SK-N-SH treated with all-trans-retinoic acid at 6 μM for 48 hours (cell line): ENCODE measurements around the gene KLHL17.
A peak's percentile ranks its signal among the peaks of the same experiment; 100 is the strongest.

Experiments
- ATAC-seq: fragments of 200-7000 bp; cut with Tn5 transposase; 3 replicates; pipeline ENCODE4 v1.9.1; 2020; ENCODE audit warnings: mild to moderate bottlenecking, moderate library complexity
- ARNTL ChIP-seq: fragments of 450-650 bp; formaldehyde crosslinking; IDR thresholded peaks from 2 replicates; pipeline ENCODE4 v1.5.0; 2020; ENCODE audit warnings: low read depth, mild to moderate bottlenecking, moderate library complexity, borderline replicate concordance
- CREB5 ChIP-seq: fragments of 250-450 bp; sonication (Bioruptor Pico); IDR thresholded peaks from 2 replicates; pipeline ENCODE4 v1.5.1; 2020; ENCODE audit warnings: low read depth, mild to moderate bottlenecking, moderate library complexity
- ESRRG ChIP-seq: fragments of 250-450 bp; sonication (Bioruptor Pico); IDR thresholded peaks from 2 replicates; pipeline ENCODE4 v1.6.1; 2021; ENCODE audit warnings: mild to moderate bottlenecking
- ISL1 ChIP-seq: fragments of 250-450 bp; sonication (Bioruptor Pico); IDR thresholded peaks from 2 replicates; pipeline ENCODE4 v2.1.2; 2022; ENCODE audit warnings: mild to moderate bottlenecking, moderate library complexity
- OSR1 ChIP-seq: fragments of 250-450 bp; sonication (Bioruptor Pico); IDR thresholded peaks from 2 replicates; pipeline ENCODE4 v1.8.0; 2022; ENCODE audit warnings: moderate library complexity, mild to moderate bottlenecking, inconsistent platforms
- POU6F1 ChIP-seq: fragments of 250-450 bp; sonication (Bioruptor Pico); IDR thresholded peaks from 2 replicates; pipeline ENCODE4 v1.8.0; 2021; ENCODE audit warnings: low read depth, mild to moderate bottlenecking, moderate library complexity, borderline replicate concordance
- PPARA ChIP-seq: fragments of 250-450 bp; sonication (Bioruptor Pico); IDR thresholded peaks from 2 replicates; pipeline ENCODE4 v1.5.0; 2020; ENCODE audit warnings: mild to moderate bottlenecking, borderline replicate concordance
- RARB ChIP-seq: fragments of 250-450 bp; sonication (Bioruptor Pico); IDR thresholded peaks from 2 replicates; pipeline ENCODE4 v1.8.0; 2021; ENCODE audit warnings: mild to moderate bottlenecking, moderate library complexity
- SNAI2 ChIP-seq: fragments of 250-450 bp; sonication (Bioruptor Pico); IDR thresholded peaks from 2 replicates; pipeline ENCODE4 v1.5.0; 2020; ENCODE audit warnings: mild to moderate bottlenecking, moderate library complexity
- TCF4 ChIP-seq: fragments of 250-450 bp; sonication (Bioruptor Pico); IDR thresholded peaks from 2 replicates; pipeline ENCODE4 v1.8.0; 2021; ENCODE audit warnings: mild to moderate bottlenecking, moderate library complexity, borderline replicate concordance
- TOX ChIP-seq: fragments of 250-450 bp; sonication (Bioruptor Pico); IDR thresholded peaks from 2 replicates; pipeline ENCODE4 v1.8.0; 2021; ENCODE audit warnings: mild to moderate bottlenecking, moderate library complexity, borderline replicate concordance
- TSHZ2 ChIP-seq: fragments of 250-450 bp; sonication (Bioruptor Pico); IDR thresholded peaks from 2 replicates; pipeline ENCODE4 v1.5.0; 2020; ENCODE audit warnings: mild to moderate bottlenecking, moderate library complexity
- ZC3H10 ChIP-seq: fragments of 250-450 bp; sonication (Bioruptor Pico); IDR thresholded peaks from 2 replicates; pipeline ENCODE4 v1.5.1; 2021; ENCODE audit warnings: mild to moderate bottlenecking, moderate library complexity
- ZFP3 ChIP-seq: fragments of 250-450 bp; sonication (Bioruptor Pico); IDR thresholded peaks from 2 replicates; pipeline ENCODE4 v1.5.0; 2020; ENCODE audit warnings: mild to moderate bottlenecking, moderate library complexity
- ZNF565 ChIP-seq: fragments of 450-650 bp; formaldehyde crosslinking; conservative IDR thresholded peaks from 2 replicates; pipeline ENCODE4 v1.5.0; 2020; ENCODE audit warnings: low read depth, mild to moderate bottlenecking, moderate library complexity
- ZNF70 ChIP-seq: fragments of 450-650 bp; formaldehyde crosslinking; IDR thresholded peaks from 2 replicates; pipeline ENCODE4 v1.5.0; 2020; ENCODE audit warnings: mild to moderate bottlenecking, moderate library complexity
- ZNF8 ChIP-seq: fragments of 450-650 bp; formaldehyde crosslinking; IDR thresholded peaks from 2 replicates; pipeline ENCODE4 v1.5.0; 2020; ENCODE audit warnings: mild to moderate bottlenecking, moderate library complexity
- TF ChIP-seq, protein P1 (sequence below): fragments of 250-450 bp; sonication (Bioruptor Pico); IDR thresholded peaks from 2 replicates; pipeline ENCODE4 v1.5.1; 2021; ENCODE audit warnings: mild to moderate bottlenecking, moderate library complexity
- TF ChIP-seq, protein P2 (sequence below): fragments of 250-450 bp; sonication (Bioruptor Pico); IDR thresholded peaks from 2 replicates; pipeline ENCODE4 v1.8.0; 2020; ENCODE audit warnings: mild to moderate bottlenecking, moderate library complexity, borderline replicate concordance

The KLHL17 gene

GRCh38 chr1:950881-951280 lies 9.5 kb upstream of the KLHL17 start (continued):
- TF ChIP-seq, protein P1, sequence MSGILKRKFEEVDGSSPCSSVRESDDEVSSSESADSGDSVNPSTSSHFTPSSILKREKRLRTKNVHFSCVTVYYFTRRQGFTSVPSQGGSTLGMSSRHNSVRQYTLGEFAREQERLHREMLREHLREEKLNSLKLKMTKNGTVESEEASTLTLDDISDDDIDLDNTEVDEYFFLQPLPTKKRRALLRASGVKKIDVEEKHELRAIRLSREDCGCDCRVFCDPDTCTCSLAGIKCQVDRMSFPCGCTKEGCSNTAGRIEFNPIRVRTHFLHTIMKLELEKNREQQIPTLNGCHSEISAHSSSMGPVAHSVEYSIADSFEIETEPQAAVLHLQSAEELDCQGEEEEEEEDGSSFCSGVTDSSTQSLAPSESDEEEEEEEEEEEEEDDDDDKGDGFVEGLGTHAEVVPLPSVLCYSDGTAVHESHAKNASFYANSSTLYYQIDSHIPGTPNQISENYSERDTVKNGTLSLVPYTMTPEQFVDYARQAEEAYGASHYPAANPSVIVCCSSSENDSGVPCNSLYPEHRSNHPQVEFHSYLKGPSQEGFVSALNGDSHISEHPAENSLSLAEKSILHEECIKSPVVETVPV (CRISPR knock-in tag) = no peak

GRCh38 chr1:951364-951763 lies 9.0 kb upstream of the KLHL17 start:
- no peak for TF ChIP-seq PPARA (CRISPR knock-in tag)
- ATAC-seq = peak; percentile 50; the same call in 2 of the 3 replicates

DNA sequence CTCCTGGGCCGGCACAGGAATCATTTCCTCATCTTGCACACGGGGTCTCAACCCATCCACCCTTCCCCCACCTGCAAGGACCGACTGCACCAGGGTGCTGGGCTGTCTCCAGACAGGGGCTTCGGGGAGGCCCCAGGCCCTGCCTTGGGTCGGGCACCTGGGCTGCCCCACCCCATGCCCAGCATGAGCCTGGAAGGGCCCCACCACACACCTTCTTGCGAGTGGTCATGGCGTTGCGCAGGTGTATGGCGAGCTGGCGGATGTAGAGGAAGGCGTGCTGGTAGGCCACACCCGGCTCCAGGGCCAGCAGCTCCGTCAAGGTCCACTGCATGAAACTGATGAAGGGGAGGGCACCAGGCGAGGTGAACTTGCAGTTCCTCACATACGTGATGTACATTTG lies 8.2 kb upstream of the KLHL17 start:
- no peak for ATAC-seq

DNA sequence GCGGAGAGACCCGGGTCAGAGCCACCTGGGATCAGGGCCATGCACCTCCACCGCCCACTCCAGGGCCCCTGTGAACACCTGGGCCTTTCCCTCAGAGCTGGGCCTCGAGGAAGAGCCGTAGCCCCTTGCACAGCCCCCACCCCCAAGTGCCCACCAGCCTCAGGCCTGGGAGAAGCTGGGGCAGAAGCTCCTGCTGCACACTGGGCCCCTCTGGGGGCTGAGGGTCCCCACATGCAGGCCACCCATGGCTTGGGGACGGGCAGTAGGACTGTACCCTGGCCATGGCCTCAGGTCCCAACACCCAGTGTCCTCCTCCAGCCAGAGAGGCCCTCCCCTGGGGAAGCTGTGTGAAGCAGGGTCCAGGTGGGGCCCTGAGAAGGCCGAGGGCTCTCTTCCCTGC lies 7.8 kb upstream of the KLHL17 start:
- TF ChIP-seq ARNTL (CRISPR knock-in tag) = no peak
- TF ChIP-seq ZNF70 (CRISPR knock-in tag) = no peak
- TF ChIP-seq ESRRG (CRISPR knock-in tag) = no peak
- no peak for TF ChIP-seq SNAI2 (CRISPR knock-in tag)
- no peak for TF ChIP-seq ZC3H10 (CRISPR knock-in tag)
- TF ChIP-seq ZFP3 = no peak
- TF ChIP-seq ZNF565 (CRISPR knock-in tag) = no peak
- TF ChIP-seq RARB = no peak
- TF ChIP-seq OSR1 = no peak
- TF ChIP-seq POU6F1 (CRISPR knock-in tag) = no peak
- no peak for ATAC-seq

More for the DNA sequence above, 8.2 kb upstream of the KLHL17 start:
- TF ChIP-seq POU6F1 (CRISPR knock-in tag) (no peak), TSHZ2 (CRISPR knock-in tag) (no peak), RARB (no peak), CREB5 (CRISPR knock-in tag) (no peak), OSR1 (no peak), TCF4 (CRISPR knock-in tag) (no peak)

DNA sequence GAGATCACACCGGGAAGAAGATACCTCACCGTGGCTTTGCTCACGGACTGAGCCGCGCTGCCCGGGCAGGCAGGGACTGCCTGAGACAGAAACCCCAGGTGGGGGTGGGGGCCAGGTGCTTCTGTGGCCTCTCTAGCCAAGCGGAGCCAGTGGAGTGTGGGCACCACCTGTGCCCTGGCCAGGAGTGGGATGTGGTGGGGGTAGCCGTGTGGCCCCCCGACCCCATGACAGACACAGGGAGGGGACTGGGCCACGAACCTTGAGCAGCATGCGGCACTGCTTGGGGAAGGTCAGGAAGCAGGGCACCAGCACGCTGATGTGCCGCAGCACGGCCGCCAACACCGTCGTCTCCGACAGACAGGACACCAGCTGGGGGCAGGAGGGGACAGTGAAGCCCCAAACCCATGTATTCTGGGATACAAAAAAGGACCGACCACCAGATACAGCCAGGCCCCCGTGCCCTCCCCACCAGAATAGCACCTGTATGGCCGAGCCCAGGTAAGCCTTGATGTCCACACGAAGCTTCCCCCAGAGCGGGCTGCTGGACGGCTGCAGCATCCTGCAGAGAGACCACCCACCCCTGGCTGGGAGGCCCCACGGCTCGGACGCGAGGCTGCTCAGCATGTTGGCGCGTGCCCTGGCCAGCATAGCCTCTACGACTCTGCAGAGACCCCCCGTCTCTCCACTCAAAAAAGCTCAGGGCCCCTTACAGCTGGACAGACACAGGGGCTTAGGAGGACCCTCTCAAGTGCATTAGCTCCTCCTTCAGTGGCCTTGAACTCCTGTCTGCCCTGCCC lies 6.7 kb upstream of the KLHL17 start:
- no peak for ATAC-seq
- TF ChIP-seq TSHZ2 (CRISPR knock-in tag) = no peak
- no peak for TF ChIP-seq ZNF565 (CRISPR knock-in tag)
- TF ChIP-seq PPARA (CRISPR knock-in tag) = no peak
- no peak for TF ChIP-seq ISL1
- TF ChIP-seq, protein P2, sequence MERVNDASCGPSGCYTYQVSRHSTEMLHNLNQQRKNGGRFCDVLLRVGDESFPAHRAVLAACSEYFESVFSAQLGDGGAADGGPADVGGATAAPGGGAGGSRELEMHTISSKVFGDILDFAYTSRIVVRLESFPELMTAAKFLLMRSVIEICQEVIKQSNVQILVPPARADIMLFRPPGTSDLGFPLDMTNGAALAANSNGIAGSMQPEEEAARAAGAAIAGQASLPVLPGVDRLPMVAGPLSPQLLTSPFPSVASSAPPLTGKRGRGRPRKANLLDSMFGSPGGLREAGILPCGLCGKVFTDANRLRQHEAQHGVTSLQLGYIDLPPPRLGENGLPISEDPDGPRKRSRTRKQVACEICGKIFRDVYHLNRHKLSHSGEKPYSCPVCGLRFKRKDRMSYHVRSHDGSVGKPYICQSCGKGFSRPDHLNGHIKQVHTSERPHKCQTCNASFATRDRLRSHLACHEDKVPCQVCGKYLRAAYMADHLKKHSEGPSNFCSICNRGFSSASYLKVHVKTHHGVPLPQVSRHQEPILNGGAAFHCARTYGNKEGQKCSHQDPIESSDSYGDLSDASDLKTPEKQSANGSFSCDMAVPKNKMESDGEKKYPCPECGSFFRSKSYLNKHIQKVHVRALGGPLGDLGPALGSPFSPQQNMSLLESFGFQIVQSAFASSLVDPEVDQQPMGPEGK = no peak
- no peak for TF ChIP-seq ZFP3
- TF ChIP-seq TOX (CRISPR knock-in tag) = no peak
- no peak for TF ChIP-seq ZNF8 (CRISPR knock-in tag)
- TF ChIP-seq ESRRG (CRISPR knock-in tag) = no peak
